DOHH2 (cell line): ENCODE measurements around the gene DHRS12.

Experiments used
- CTCF ChIP-seq: fragments of 200-600 bp; sonication (generic); IDR thresholded peaks from one replicate; pipeline ENCODE4 v1.5.1; 2014; ENCODE audit warnings: antibody characterized with exemption, mild to moderate bottlenecking, low read depth, low read length; ENCODE audit not compliant: poor library complexity, severe bottlenecking
- EZH2phosphoT487 ChIP-seq: fragments of 200-600 bp; sonication (generic); IDR thresholded peaks from 2 replicates; pipeline ENCODE4 v1.6.1; 2017; ENCODE audit warnings: borderline replicate concordance, mild to moderate bottlenecking, antibody characterized with exemption, low read length, moderate library complexity, mixed read lengths

GRCh38 chr13:51814825-51815650 is 11.1 kb upstream of the DHRS12 start:
- TF ChIP-seq CTCF = peak; percentile 86
- TF ChIP-seq EZH2phosphoT487 = no peak
